ENCODE results near the gene NAT14.

NAT14 gene

GRCh38 chr19:55453511-55454260 lies 31.3 kb upstream of the NAT14 start:
- no peak for DNase-seq (ENCODE audit: low spot score)

- DNase-seq (ENCODE audit: low spot score): peak; percentile 36
Observed at GRCh38 chr19:55454787-55455243, 30.2 kb upstream of the NAT14 start.

GRCh38 chr19:55455576-55456235 lies 29.3 kb upstream of the NAT14 start:
- no peak for DNase-seq (ENCODE audit: low spot score)

GRCh38 chr19:55456347-55456746 lies 28.6 kb upstream of the NAT14 start:
- no peak for DNase-seq (ENCODE audit: low spot score)

- DNase-seq (ENCODE audit: low spot score): no peak
Observed at GRCh38 chr19:55457683-55458457, 27.1 kb upstream of the NAT14 start.

GRCh38 chr19:55459551-55459949 lies 25.4 kb upstream of the NAT14 start:
- DNase-seq (ENCODE audit: low spot score): no peak

GRCh38 chr19:55459950-55460657 lies 24.9 kb upstream of the NAT14 start:
- DNase-seq (ENCODE audit: low spot score): no peak

GRCh38 chr19:55460670-55461258 lies 24.2 kb upstream of the NAT14 start:
- no peak for DNase-seq (ENCODE audit: low spot score)

GRCh38 chr19:55461259-55461973 lies 23.6 kb upstream of the NAT14 start, which contains the start of gene ISOC2:
Gene ISOC2 (minus strand): TSS chr19:55461642. CDS start chr19:55456486, 5,156 bp downstream.
- peak; percentile 100 for DNase-seq (ENCODE audit: low spot score)

- DNase-seq (ENCODE audit: low spot score): no peak
Observed at GRCh38 chr19:55461974-55462626, 22.9 kb upstream of the NAT14 start.

GRCh38 chr19:55462722-55463121 lies 22.3 kb upstream of the NAT14 start:
- DNase-seq (ENCODE audit: low spot score): no peak

GRCh38 chr19:55463583-55464031 lies 21.4 kb upstream of the NAT14 start:
- DNase-seq (ENCODE audit: low spot score): no peak

GRCh38 chr19:55464039-55464661 lies 20.8 kb upstream of the NAT14 start:
- DNase-seq (ENCODE audit: low spot score): no peak

GRCh38 chr19:55464662-55465054 lies 20.3 kb upstream of the NAT14 start, which contains the start of gene C19orf85:
Gene C19orf85 (minus strand): TSS chr19:55464751. CDS start chr19:55464554, 197 bp downstream.
- DNase-seq (ENCODE audit: low spot score): no peak

- no peak for DNase-seq (ENCODE audit: low spot score)
Observed at GRCh38 chr19:55465460-55466240, 19.3 kb upstream of the NAT14 start.

- no peak for DNase-seq (ENCODE audit: low spot score)
Observed at GRCh38 chr19:55466241-55466614, 18.8 kb upstream of the NAT14 start.

- peak; percentile 53 for DNase-seq (ENCODE audit: low spot score)
Observed at GRCh38 chr19:55467236-55468053, 17.5 kb upstream of the NAT14 start.

GRCh38 chr19:55468054-55468393 lies 17.0 kb upstream of the NAT14 start:
- DNase-seq (ENCODE audit: low spot score): no peak
